ENCODE measurements around the gene ZFP91.
"Not testable (repeated sequence)": the region's sequence is repeated elsewhere in the genome, so short reads cannot be mapped to it uniquely, and the experiment has no call there.

ZFP91 gene

GRCh38 chr11:58578635-58579191, at the start of gene ZFP91:
Gene ZFP91, plus strand, starts transcription at chr11:58579063. Its CDS starts 219 bp downstream, at chr11:58579282.
- peak; percentile 94 for DNase-seq

- peak; percentile 43 for DNase-seq
These were observed 48.6 kb upstream of the ZFP91 start for GRCh38 chr11:58530236-58530635.

- DNase-seq = no peak
These were observed 47.0 kb upstream of the ZFP91 start for GRCh38 chr11:58531865-58532341.

GRCh38 chr11:58546841-58547240, 32.0 kb upstream of the ZFP91 start:
- DNase-seq = no peak

GRCh38 chr11:58549644-58550043, 29.2 kb upstream of the ZFP91 start:
- no peak for DNase-seq

GRCh38 chr11:58560842-58561241, 18.0 kb upstream of the ZFP91 start:
- DNase-seq = no peak

GRCh38 chr11:58561394-58562098, 17.3 kb upstream of the ZFP91 start:
- DNase-seq = no peak

GRCh38 chr11:58562375-58562800, 16.5 kb upstream of the ZFP91 start:
- DNase-seq = no peak

GRCh38 chr11:58564231-58564630, 14.6 kb upstream of the ZFP91 start:
- no peak for DNase-seq

- DNase-seq = peak; percentile 80
These were observed 10.9 kb upstream of the ZFP91 start for GRCh38 chr11:58567889-58568512.

- DNase-seq = not testable (repeated sequence)
These were observed 6.0 kb upstream of the ZFP91 start for GRCh38 chr11:58572906-58573305.

GRCh38 chr11:58573451-58574104, 5.3 kb upstream of the ZFP91 start:
- DNase-seq = peak; percentile 56

GRCh38 chr11:58574881-58575280, 4.0 kb upstream of the ZFP91 start:
- DNase-seq = no peak

- peak; percentile 69 for DNase-seq
These were observed 3.4 kb upstream of the ZFP91 start, which contains the start of gene LPXN for GRCh38 chr11:58575377-58576020. Gene LPXN, minus strand, starts transcription at chr11:58575856. Its CDS starts 84 bp downstream, at chr11:58575772.

- no peak for DNase-seq
These were observed 1.9 kb upstream of the ZFP91 start for GRCh38 chr11:58576887-58577471.

- DNase-seq = peak; percentile 82
These were observed 1.2 kb upstream of the ZFP91 start for GRCh38 chr11:58577555-58578135.

GRCh38 chr11:58578136-58578634, 678 bp upstream of the ZFP91 start:
- DNase-seq = peak; percentile 91

- peak; percentile 91 for DNase-seq
These were observed 598 bp downstream of the ZFP91 start for GRCh38 chr11:58579192-58580129.

GRCh38 chr11:58580311-58580710, 1.4 kb downstream of the ZFP91 start:
- DNase-seq = no peak

- DNase-seq = no peak
These were observed 3.6 kb downstream of the ZFP91 start for GRCh38 chr11:58582437-58582836.

- no peak for DNase-seq
These were observed 8.1 kb downstream of the ZFP91 start for GRCh38 chr11:58586998-58587397.

Measured in activated T-cell treated with anti-CD3 and anti-CD28 coated beads, Interleukin-2, amount 50 U/mL, for 1 hour (primary cell).